Measurements from ENCODE around the gene AJAP1.

- TF ChIP-seq CTCF (IDR thresholded peaks at IDR 0.05; ENCODE audit: low read depth, low read length) (no peak), MAX (IDR thresholded peaks at IDR 0.05; ENCODE audit: low read depth, low read length) (no peak), POLR2A (IDR thresholded peaks at IDR 0.05; ENCODE audit: extremely low read depth, insufficient read length) (no peak), MYC (IDR thresholded peaks at IDR 0.05; ENCODE audit: low read depth, low read length) (no peak)
These were observed 142.6 kb downstream of the AJAP1 start for GRCh38 chr1:4797016-4797410.
